ENCODE measurements around the gene SCFD2. TPM values are rescaled to one million over a fixed set of nuclear protein-coding genes. Genes with fewer than 3 reads are reported as not detected.

SCFD2 gene
- total RNA-seq, 4 donors from 2014 or later: 24.7 to 49.2 (median 33.9) TPM

DNA sequence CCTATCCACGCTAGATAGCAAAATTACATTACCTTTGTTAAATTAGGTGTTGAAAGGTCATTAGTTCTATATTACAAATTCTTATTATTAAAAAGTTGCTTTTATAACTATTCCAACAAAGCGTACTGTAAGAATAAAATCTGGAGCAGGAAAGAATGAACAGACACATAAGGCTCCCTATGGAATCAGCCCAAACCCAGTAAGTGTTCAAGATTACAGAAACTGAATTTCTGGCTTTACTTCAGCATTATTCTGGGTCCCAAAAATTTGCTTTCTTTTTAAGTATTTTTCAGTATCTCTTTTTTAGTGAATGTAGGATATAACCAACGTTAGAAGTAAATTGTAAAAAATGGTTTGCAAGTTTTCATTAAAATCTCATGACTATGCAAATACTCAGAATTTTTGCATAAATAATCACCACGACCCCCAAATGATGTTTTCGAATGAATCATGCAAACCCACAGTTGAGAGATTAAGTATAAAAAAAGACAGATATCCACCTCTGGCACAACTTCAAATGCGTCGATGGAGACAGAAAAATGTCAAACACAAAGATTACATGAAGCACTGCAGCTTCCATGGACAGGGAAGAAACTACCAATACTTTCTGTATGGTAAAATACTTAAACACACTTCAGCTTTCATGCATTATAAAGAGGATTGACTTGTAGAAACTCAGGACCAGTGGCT, 265.2 kb downstream of the SCFD2 start:
- no peak for DNase-seq (ENCODE audit: low spot score in 2 of 2)
- WGBS, 2 donors: 58 to 63% methylated on average over 7 of the region's 7 CpGs
- Histone ChIP-seq H3K27me3 (no peaks in the 10 kb centered on the region), H3K27ac (no peak overlapping the region), H3K4me1 (no peaks in the 10 kb centered on the region), H3K36me3 (peaks cover 0 to 5% (median 0%) of the 10 kb centered on the region in 3 donors), H3K4me3 (no peak overlapping the region), H3K9me3 (peaks cover 0 to 4% (median 0%) of the 10 kb centered on the region in 4 donors)
- no peak for TF ChIP-seq EP300 (IDR thresholded peaks at IDR 0.05)
- TF ChIP-seq, protein P1, sequence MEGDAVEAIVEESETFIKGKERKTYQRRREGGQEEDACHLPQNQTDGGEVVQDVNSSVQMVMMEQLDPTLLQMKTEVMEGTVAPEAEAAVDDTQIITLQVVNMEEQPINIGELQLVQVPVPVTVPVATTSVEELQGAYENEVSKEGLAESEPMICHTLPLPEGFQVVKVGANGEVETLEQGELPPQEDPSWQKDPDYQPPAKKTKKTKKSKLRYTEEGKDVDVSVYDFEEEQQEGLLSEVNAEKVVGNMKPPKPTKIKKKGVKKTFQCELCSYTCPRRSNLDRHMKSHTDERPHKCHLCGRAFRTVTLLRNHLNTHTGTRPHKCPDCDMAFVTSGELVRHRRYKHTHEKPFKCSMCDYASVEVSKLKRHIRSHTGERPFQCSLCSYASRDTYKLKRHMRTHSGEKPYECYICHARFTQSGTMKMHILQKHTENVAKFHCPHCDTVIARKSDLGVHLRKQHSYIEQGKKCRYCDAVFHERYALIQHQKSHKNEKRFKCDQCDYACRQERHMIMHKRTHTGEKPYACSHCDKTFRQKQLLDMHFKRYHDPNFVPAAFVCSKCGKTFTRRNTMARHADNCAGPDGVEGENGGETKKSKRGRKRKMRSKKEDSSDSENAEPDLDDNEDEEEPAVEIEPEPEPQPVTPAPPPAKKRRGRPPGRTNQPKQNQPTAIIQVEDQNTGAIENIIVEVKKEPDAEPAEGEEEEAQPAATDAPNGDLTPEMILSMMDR (IDR thresholded peaks at IDR 0.05): no peak
- TF ChIP-seq POLR2A (IDR thresholded peaks at IDR 0.05): no peak

DNA sequence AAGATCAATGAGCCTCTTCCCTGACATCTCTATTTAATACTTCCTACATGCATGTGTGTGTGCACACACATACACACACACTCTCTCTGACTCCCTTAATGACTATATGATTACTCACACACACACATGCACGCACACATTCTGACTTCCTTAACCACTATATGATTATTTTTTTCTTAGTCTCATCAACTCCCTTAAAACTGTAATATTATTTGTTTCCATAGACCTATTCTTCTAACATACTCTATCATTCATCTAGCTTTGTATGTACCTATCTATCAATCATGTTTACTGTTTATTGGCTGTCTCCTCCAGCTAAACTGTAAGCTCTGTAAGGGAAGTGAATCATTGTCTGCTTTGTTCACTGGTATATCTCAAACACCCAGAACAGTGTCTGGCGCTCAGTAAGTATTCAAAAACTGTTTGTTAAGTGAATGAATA, 267.2 kb downstream of the SCFD2 start:
- Histone ChIP-seq H3K36me3 (no peaks in the 10 kb centered on the region), H3K9me3 (peaks cover 0 to 4% (median 0%) of the 10 kb centered on the region in 4 donors), H3K27me3 (no peaks in the 10 kb centered on the region), H3K4me3 (no peak overlapping the region), H3K27ac (no peak overlapping the region), H3K4me1 (no peaks in the 10 kb centered on the region)
- TF ChIP-seq POLR2A (IDR thresholded peaks at IDR 0.05) (no peak), EP300 (IDR thresholded peaks at IDR 0.05) (no peak)
- TF ChIP-seq, protein P1 (IDR thresholded peaks at IDR 0.05): no peak
- no peak for DNase-seq (ENCODE audit: low spot score in 2 of 2)
- WGBS, 2 donors: 96 to 100% methylated on average over 2 of the region's 2 CpGs

DNA sequence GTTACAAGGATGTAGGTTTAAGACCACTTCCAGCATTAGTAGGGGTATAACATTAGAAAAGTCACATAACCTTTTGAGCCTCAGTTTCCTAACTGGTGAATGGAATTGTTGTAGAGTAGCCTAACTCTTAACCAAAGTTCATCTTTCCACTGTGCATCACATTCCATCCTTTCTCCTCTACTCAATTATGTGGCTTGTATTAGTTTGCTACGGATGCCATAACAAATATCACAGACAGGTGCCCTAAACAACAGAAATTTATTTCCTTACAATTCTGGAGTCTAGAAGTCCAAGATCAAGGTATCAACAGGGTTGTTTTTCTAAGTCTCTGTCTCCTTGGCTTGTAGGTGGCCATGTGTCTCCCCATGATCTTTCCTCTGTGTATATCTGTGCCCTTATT, 271.8 kb downstream of the SCFD2 start:
- Histone ChIP-seq H3K36me3 (no peaks in the 10 kb centered on the region), H3K4me3 (no peak overlapping the region), H3K27ac (no peak overlapping the region), H3K9me3 (no peaks in the 10 kb centered on the region), H3K27me3 (no peaks in the 10 kb centered on the region), H3K4me1 (peaks cover 0 to 12% (median 0%) of the 10 kb centered on the region in 4 donors)
- no peak for TF ChIP-seq POLR2A (IDR thresholded peaks at IDR 0.05)
- no peak for TF ChIP-seq EP300 (IDR thresholded peaks at IDR 0.05)
- TF ChIP-seq, protein P1 (IDR thresholded peaks at IDR 0.05): no peak
- WGBS, 2 donors: 97 to 100% methylated on average over 1 of the region's 1 CpG
- DNase-seq (ENCODE audit: low spot score in 2 of 2): no peak

DNA sequence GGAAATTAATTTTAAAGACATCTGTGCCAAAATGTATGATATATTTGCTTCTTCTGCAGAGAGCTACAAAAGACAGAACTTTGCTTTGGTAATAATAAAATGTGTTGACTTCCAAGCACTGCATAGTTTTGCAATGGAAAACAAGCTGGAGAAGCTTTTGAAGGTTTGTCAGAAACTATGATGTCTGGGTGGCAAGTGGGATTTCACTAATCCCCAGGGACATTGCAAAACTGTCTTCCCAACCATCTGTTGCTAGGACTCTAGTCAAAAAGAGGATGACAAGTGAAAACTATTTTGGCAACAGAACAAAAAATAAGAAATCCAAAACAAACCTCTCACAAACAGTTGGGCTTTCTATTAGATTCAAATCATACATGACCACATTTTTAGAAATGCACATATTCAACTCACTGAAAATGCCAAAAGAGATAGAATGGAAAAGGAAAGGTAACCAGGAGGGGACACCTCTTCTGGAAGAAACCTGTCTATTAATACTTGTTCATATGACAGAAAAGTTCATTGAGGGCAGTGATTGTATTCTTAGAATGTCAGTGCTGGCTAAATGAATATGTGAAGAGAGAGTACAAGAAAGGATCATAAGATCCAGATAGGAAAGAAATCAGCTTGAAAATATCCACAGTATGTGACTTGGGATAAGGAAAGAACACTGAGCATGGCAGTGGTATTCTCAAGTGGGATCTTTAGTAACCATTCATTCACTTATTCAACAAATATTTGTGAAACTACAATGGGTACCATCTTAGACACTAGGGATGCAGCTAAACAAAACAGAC, 275.7 kb downstream of the SCFD2 start:
- peak in 1 of 2 donors; percentile 52 for TF ChIP-seq EP300 (IDR thresholded peaks at IDR 0.05)
- no peak for TF ChIP-seq POLR2A (IDR thresholded peaks at IDR 0.05)
- H3K27me3 ChIP-seq: no peaks in the 10 kb centered on the region
- peaks cover 0 to 12% (median 0%) of the 10 kb centered on the region in 4 donors for H3K4me1 ChIP-seq
- H3K36me3 ChIP-seq: no peaks in the 10 kb centered on the region
- H3K4me3 ChIP-seq: no peak overlapping the region
- DNase-seq (ENCODE audit: low spot score in 2 of 2): no peak
- no peak overlapping the region for H3K27ac ChIP-seq
- H3K9me3 ChIP-seq: peaks cover 0 to 16% (median 6%) of the 10 kb centered on the region in 4 donors

DNA sequence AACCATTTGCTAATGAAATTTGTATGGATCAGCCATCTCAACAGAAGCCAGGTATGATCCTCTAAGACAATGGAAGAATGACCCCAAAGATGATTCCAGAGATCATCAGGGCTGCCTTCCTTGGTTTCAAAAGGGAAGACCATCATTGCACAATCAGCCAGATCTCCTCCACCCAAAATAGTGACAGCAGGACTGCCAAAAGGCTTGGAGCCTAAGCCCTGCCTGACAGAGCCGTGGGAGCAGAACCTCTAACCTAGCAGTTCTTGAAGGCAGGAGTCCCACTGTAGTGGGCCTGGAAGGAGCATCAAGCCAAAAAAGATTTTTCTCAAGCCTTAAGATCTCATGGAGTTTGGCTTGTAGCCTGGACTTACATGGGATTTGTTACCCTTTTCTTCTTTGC, 277.7 kb downstream of the SCFD2 start:
- no peak for TF ChIP-seq POLR2A (IDR thresholded peaks at IDR 0.05)
- no peak for TF ChIP-seq EP300 (IDR thresholded peaks at IDR 0.05)
- TF ChIP-seq, protein P1 (IDR thresholded peaks at IDR 0.05): no peak
- peaks cover 0 to 5% (median 0%) of the 10 kb centered on the region in 3 donors for H3K36me3 ChIP-seq
- peaks cover 0 to 12% (median 0%) of the 10 kb centered on the region in 4 donors for H3K4me1 ChIP-seq
- no peak overlapping the region for H3K27ac ChIP-seq
- no peak overlapping the region for H3K4me3 ChIP-seq
- WGBS, 2 donors: 43 to 75% methylated on average over 1 of the region's 1 CpG
- peaks cover 0 to 30% (median 10%) of the 10 kb centered on the region in 4 donors for H3K9me3 ChIP-seq
- no peaks in the 10 kb centered on the region for H3K27me3 ChIP-seq
- no peak for DNase-seq (ENCODE audit: low spot score in 2 of 2)
